GM18502 (cell line): ENCODE results near the gene NARF.
A peak's percentile ranks its signal among the peaks of the same experiment; 100 is the strongest.
"Not testable (repeated sequence)": the region's sequence is repeated elsewhere in the genome, so short reads cannot be mapped to it uniquely, and the experiment has no call there.

Source experiments
- ATAC-seq: cut with Tn5 transposase; IDR thresholded peaks from one replicate; pipeline ENCODE4 v1.9.1; 2021; ENCODE audit warnings: mild to moderate bottlenecking; ENCODE audit not compliant: unreplicated experiment, poor library complexity

Gene NARF

DNA sequence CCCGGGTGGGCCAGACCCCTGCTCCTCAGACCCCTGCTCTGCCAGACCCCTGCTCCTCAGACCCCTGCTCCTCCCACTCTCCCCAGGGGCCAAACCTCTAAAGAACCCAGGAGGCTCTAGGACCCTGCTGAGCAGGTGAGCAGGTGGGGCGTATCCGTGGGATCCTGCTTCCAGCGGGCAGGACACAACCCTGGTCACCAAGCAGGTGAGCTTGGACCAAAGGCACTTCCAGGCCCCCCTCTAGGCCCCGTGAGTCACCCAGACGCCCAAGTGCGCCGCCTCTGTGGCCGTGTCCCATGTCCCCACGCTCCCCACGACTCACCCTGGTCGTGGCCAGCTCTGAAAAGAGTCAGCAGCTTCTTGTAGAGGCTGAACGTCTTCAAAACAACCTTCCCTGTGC is 13.0 kb upstream of the NARF start:
- no peak for ATAC-seq

- no peak for ATAC-seq
Measured at GRCh38 chr17:82446124-82446523, 12.4 kb upstream of the NARF start.

- ATAC-seq = no peak
Measured at GRCh38 chr17:82446649-82447048, 11.9 kb upstream of the NARF start.

- no peak for ATAC-seq
Measured at GRCh38 chr17:82447876-82448275, 10.7 kb upstream of the NARF start.

- peak; percentile 44 for ATAC-seq
Measured at GRCh38 chr17:82449131-82449882, 9.2 kb upstream of the NARF start.

GRCh38 chr17:82449883-82450356 is 8.6 kb upstream of the NARF start:
- ATAC-seq = peak; percentile 23

- ATAC-seq = peak; percentile 70
Measured at GRCh38 chr17:82450357-82451106, 8.0 kb upstream of the NARF start, which contains the start of gene CYBC1. Gene CYBC1, minus strand, starts transcription at chr17:82450752. Its CDS starts 1,498 bp downstream, at chr17:82449254.

GRCh38 chr17:82452162-82452561 is 6.4 kb upstream of the NARF start:
- no peak for ATAC-seq

DNA sequence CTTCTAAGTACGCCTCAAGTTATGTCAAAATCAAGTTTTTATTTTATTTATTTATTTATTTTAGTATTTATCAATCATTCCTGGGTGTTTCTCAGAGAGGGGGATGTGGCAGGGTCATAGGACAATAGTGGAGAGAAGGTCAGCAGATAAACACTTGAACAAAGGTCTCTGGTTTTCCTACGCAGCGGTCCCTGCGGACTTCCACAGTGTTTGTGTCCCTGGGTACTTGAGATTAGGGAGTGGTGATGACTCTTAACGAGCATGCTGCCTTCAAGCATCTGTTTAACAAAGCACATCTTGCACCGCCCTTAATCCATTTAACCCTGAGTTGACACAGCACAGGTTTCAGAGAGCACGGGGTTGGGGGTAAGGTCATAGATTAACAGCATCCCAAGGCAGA is 5.4 kb upstream of the NARF start:
- ATAC-seq = not testable (repeated sequence)

DNA sequence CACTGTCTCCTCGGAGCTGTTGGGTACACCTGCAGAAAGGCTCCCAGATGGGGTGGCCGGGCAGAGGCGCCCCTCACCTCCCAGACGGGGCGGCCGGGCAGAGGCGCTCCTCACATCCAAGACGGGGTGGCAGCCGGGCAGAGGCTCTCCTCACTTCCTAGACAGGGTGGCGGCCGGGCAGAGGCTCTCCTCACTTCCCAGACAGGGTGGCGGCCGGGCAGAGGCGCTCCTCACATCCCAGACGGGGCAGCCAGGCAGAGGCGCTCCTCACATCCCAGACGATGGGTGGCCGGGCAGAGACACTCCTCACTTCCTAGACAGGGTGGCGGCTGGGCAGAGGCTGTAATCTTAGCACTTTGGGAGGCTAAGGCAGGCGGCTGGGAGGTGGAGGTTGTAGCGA is 4.8 kb upstream of the NARF start:
- ATAC-seq = not testable (repeated sequence)

DNA sequence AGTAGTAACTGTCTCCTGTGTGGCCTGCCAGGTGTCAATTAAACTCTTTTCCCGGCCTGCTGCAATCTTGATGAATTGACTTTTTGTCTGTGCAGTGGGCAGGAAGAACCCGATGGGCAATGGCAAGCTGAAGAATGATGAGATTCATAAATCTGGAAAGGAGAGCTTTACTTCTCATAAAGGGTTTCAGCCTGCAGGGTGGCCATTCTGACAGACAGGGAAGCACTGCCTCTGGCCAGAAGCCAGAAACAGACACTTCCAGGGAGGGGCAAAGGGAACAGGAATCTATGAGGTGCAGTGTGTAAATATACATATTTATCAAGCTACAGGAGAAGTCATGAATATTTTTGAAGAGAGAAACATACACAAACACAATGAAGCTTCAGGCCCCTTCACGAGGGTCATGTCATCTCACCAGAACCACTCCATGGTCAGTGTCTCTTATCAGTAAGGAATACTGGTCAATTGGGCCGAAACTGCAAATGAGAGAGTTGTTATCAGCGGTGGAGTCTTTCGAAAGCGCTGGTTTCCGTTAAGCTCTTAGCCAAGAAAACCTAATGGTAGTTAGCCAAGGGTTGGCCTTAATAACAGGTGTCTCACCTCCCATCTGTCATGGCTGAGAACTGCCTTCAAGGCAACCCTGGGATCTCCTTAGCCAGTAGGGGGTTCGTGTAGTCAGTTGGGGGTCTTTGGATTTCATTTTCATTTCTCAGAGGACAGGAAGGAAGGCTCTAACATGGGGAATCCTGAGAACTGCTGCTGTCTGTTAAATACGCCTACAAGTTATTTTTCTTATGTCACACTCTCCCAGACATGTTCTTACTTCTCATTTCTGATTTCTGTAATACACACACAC is 1.2 kb upstream of the NARF start:
- ATAC-seq = no peak

GRCh38 chr17:82457929-82458178 is 687 bp upstream of the NARF start:
- no peak for ATAC-seq

- ATAC-seq = peak; percentile 15
Measured at GRCh38 chr17:82458885-82459424, 414 bp downstream of the NARF start.

GRCh38 chr17:82459936-82460335 is 1.4 kb downstream of the NARF start:
- ATAC-seq = not testable (repeated sequence)

GRCh38 chr17:82461827-82462524 is 3.4 kb downstream of the NARF start:
- no peak for ATAC-seq

GRCh38 chr17:82463391-82463790 is 4.8 kb downstream of the NARF start:
- ATAC-seq = no peak

GRCh38 chr17:82463925-82464566 is 5.5 kb downstream of the NARF start:
- ATAC-seq = no peak

DNA sequence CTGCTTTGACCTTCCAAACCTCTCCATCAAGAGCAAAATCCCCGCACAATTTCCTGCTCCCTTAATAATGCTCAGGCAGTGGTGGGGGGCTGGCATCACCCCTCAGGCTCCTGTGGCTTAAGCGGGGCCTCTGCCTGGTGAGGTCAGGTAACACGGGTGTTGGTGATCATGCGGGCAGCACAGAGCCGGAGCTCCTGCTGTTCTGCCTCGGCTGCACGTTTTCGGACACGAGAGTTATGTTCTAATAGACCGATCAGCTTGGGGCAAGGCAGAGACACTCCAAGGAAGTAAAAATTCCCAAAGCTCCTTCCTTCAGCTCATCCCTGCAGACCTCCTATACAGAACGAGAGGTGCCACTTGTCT is 6.0 kb downstream of the NARF start:
- no peak for ATAC-seq

- ATAC-seq = no peak
Measured at GRCh38 chr17:82465023-82465603, 6.6 kb downstream of the NARF start.
